ENCODE results near the gene TMEM72.

TMEM72 gene

GRCh38 chr10:44921061-44921460 lies 9.9 kb downstream of the TMEM72 start:
- no peak for DNase-seq

DNA sequence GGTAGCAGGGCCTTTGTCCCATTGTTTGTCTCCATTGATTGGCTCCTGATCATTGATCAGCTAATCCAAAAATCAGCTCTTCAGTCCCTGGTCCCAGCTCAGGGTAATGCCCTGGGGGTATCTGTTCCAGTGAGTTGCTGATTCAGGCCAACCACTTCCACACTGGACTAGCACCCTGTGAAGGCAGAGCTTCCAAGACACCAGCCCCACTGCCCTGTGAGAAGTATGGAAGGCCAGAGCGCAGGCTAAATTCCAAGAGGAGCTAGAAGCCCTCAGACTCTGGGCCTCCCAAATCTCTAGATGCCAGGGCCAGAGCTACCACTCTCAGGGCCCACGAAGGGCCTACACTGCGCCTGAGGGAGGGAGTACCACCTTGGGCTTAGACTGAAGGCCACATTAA lies 10.4 kb downstream of the TMEM72 start:
- no peak for DNase-seq

DNA sequence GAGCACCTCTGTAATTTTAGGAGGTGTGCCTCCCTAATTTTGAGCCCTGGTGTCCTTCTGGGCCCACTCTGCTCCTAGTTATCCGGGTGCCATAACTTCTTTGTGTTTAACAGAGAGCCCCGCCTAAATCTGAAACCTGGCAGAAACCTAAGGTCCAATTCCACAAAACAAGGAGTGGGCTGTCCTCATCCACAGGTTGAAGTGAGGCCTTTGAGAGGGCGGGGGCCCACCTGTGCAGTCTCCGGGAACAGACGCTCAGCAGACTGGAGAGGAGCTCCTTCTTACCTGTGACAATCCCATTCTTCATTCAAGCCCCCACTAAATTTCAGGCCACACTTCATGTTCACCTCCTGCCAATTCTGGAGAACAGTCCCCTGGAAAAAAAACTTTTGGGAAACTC lies 10.9 kb downstream of the TMEM72 start:
- no peak for DNase-seq

DNA sequence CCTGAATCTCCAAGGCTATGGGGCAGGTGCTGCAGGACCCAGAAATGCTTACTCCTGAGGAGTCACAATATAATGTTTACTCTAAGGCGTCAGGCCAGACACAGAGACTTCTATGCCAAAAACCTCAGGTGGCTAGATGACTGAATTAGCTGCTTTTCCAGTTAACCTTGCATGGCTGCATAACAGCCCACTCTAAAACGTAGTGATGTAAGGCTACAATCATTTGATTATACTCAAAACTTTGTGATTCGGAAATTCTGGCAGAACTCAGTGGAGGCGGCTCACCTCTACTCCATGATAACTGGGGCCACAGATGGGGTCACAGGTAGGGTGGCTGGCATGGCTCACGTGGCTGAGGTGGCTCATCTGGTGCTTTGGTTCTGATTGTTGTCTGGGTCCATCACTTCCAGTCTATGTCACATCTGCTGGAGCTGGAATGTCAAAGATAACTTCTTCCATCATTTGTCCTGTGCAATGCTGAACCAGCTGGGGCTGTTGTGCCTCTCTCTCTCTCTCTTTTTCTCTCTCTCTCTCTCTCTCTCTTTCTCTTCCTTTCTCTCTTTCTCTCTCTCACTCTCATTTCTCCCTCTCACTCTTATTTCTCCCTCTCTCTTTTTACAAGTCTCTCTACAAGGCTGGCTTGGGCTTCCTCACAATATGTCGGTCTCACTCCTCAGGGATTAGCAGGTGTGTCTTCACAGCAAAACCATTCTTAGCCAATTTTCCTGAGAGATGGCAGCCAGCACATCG lies 11.8 kb downstream of the TMEM72 start:
- no peak for DNase-seq

DNA sequence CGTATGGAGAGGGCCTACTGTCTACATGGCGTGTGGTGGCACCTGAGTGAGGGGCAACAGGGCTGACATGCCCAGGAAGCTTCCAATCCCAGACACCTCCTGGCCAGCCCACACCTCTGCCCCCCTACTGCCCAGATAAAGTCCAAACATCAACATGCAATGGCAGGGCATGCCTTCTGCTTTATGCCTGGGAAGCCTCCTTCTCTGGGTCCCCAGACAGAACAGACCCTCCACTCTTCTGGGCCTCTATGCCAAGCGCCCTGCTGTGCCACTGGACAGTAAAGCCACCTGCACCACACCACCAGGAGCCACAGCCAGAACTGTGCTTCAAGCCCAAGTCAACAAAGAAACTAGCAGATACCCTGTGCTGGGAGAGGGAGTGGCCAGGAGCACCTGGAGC lies 12.5 kb downstream of the TMEM72 start:
- DNase-seq = no peak

- no peak for DNase-seq
Measured at GRCh38 chr10:44924261-44925040, 13.3 kb downstream of the TMEM72 start.

DNA sequence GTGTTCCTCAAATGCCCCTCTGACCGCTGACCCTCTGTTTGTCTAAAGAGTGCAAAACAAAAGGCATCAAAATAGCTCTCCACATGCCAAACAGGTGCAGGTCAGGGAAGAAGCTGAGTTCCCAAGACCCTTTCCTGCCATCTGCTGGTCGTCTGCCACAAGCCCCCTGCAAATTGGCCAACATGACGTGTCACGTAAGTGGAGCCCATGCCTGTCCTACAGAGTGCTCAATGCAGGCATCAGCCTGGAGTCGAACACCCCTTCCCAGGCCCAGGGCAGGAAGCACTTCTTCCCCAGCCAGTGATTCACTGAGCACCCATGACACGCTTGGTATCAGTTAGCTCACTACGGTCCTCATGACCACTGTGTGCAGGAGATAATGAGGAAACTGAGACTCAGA lies 14.1 kb downstream of the TMEM72 start:
- DNase-seq = peak; percentile 22

DNA sequence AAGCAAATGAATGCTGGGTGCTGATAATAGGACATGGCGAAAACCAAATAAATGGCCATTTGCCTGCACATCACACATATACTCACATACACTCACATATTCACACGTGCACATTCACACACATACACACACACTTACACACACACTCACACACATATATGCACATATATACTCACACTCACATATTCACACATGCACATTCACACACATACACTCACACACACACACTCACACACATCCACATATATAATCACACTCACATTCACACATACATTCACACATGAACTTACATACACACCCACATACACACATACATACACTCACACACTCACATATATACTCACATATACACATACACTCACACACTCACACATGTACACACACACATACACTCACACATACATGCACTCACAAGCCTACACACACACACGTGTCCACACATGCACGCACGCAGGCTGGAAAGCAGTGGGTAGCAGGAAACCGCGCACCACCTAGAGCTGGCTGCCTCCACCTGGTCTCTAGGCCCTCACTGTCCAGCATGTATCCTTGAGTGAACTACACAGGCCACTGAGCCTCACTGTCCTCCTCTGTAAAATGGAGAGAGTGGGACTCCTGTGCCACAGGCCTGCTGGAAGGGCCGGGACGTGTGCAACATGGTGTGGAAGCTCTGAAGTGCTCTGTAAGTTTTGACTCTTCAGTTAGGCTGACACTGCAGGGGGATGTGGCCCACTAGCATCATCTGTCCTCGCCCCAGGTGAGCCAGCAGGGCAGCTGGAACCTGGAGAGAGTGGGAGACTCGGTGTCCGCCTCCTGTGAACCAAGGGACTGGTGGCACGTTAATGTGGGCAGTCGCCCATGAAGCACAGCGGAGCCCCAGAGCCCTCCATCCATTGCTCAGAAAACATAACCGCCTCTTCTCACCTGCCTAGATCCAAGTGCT lies 14.9 kb downstream of the TMEM72 start:
- no peak for DNase-seq

- no peak for DNase-seq
Measured at GRCh38 chr10:44926751-44927351, 15.7 kb downstream of the TMEM72 start.

GRCh38 chr10:44927352-44927751 lies 16.2 kb downstream of the TMEM72 start:
- no peak for DNase-seq

DNA sequence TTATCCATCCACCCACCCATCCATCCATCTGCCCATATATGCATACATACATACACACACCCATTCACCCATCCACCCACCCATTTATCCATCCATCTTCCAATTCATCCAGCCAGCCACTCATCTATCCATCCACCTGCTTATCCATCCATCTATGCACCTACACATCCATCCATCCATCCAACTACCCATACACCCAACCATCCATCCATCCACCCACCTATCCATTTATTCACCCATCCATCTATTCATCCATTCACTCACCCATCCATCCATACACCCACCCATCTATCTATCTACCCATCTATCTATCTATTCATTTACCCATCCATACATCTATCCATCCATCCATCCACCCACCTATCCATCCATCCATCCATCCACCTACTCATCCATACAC lies 17.3 kb downstream of the TMEM72 start:
- no peak for DNase-seq

- DNase-seq = no peak
Measured at GRCh38 chr10:44929356-44930255, 18.5 kb downstream of the TMEM72 start.

- DNase-seq = no peak
Measured at GRCh38 chr10:44930904-44931620, 19.9 kb downstream of the TMEM72 start.

GRCh38 chr10:44931621-44932516 lies 20.7 kb downstream of the TMEM72 start:
- no peak for DNase-seq

DNA sequence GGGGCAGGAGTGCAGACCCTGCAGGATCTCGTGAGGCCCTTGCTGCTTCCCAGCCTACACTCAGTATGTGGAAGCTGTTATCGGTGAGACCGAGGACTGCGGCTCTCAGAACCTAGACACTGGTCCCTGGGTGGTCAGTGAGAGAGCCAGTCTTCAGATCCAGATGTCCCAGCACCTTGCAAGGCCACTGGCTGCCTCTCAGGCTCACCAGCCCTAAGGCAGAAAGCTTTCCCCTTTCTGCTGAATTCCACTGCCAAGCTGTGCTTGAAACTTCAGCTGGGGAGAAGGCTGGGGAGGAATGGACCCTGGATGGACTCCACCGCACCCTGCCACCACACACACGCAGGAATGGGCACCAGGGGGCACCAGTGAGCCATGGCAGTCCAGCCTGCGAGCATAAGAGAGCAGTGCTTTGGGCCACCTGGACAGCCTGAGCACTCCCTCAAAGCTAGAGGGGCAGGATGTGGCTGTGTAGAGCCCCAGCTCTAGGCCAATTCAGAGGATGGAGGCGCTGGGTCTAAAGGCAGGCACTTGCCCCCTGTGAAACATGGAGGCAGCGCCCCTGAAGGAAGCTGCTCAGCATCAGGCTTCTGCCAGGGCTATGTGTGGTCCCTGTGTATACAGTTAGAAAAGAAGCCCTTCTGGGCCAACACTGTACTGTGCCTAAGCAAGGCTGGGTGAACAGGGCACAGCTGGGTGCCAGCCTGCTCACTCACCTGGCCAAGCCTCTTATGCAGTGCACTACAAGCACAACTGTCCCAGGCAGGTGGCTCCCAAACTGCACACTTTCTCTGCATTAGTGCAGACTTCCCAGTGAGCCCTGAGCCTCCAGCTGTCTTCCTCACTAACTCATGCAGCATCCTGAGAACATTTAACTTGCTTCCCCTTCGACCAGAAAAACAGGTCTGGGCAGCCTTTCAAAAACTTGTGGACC lies 21.6 kb downstream of the TMEM72 start:
- DNase-seq = peak; percentile 79

DNA sequence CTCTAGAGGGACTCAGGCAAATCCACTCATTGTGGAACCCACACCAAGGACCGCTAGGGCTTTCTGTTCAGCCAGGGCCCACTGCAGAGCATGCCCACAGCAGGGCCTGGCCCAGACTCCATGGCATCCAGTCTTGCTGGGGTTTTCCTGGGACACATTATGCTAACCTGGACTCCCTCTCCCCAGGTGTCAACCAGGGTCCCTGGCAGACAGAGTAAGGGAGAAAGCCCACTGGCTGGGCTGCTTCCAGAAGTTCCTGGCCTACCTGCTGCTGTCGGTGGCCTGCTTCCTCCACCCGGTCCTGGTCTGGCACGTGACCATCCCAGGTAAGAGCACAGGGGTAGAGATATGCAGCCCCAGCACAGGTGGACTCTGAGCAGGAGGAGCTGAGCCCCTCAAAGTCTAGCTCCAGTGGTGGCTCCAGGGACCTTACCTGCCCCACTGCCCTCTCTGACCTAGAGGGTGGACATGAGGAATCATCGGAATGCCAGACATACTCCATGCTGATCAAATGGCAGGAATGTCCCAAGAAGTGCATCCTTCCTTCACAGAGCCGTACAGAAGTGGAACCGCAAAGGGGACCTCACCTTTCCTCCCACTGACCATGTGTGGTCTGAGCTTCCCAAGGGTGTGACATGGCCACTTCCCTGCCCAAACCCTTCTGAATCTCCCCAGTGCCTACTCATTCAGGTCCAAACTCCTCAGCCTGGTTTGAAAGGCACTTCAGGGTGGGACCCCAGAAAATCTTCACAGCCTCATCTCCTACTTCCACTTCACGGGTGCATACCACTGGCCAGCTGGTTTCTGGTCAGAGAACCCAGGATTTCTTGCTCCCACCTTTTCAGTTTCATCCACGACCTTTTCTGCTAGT lies 22.5 kb downstream of the TMEM72 start:
- no peak for DNase-seq

GRCh38 chr10:44934416-44935200 lies 23.5 kb downstream of the TMEM72 start:
- DNase-seq = no peak
